ENCODE measurements around the gene SOX13.

GRCh38 chr1:204103431-204103741 lies 30.5 kb downstream of the SOX13 start:
- TF ChIP-seq USF2 (IDR thresholded peaks at IDR 0.05; ENCODE audit: low read depth, low read length) (no peak), POLR2A (IDR thresholded peaks at IDR 0.05; ENCODE audit: low read depth, low read length) (no peak), CTCF (conservative IDR thresholded peaks at IDR 0.05; ENCODE audit: low read depth, low read length) (no peak), MAFK (IDR thresholded peaks at IDR 0.05; ENCODE audit: low read depth, low read length) (no peak), RCOR1 (IDR thresholded peaks at IDR 0.05; ENCODE audit: insufficient replicate concordance, low read length) (no peak), CEBPB (IDR thresholded peaks at IDR 0.05; ENCODE audit: low read depth, low read length) (no peak), RFX5 (IDR thresholded peaks at IDR 0.05; ENCODE audit: low read depth, low read length) (no peak), RAD21 (IDR thresholded peaks at IDR 0.05; ENCODE audit: low read length) (no peak), SMC3 (IDR thresholded peaks at IDR 0.05; ENCODE audit: low read depth, low read length) (no peak), FOS (IDR thresholded peaks at IDR 0.05; ENCODE audit: low read depth, low read length) (no peak), MXI1 (IDR thresholded peaks at IDR 0.05; ENCODE audit: borderline replicate concordance, low read depth, low read length) (no peak), BHLHE40 (IDR thresholded peaks at IDR 0.05; ENCODE audit: low read depth, low read length) (no peak), ELK1 (IDR thresholded peaks at IDR 0.05; ENCODE audit: borderline replicate concordance, low read depth, low read length) (no peak)
